ENCODE results near the gene EIF4E2. TPM values are rescaled to one million over a fixed set of nuclear protein-coding genes. Genes with fewer than 3 reads are reported as not detected.
A peak's percentile ranks its signal among the peaks of the same experiment; 100 is the strongest.

Gene EIF4E2
- total and polyA plus RNA-seq, 2 experiments from 2014 or later: 53.2 to 85.5 TPM

DNA sequence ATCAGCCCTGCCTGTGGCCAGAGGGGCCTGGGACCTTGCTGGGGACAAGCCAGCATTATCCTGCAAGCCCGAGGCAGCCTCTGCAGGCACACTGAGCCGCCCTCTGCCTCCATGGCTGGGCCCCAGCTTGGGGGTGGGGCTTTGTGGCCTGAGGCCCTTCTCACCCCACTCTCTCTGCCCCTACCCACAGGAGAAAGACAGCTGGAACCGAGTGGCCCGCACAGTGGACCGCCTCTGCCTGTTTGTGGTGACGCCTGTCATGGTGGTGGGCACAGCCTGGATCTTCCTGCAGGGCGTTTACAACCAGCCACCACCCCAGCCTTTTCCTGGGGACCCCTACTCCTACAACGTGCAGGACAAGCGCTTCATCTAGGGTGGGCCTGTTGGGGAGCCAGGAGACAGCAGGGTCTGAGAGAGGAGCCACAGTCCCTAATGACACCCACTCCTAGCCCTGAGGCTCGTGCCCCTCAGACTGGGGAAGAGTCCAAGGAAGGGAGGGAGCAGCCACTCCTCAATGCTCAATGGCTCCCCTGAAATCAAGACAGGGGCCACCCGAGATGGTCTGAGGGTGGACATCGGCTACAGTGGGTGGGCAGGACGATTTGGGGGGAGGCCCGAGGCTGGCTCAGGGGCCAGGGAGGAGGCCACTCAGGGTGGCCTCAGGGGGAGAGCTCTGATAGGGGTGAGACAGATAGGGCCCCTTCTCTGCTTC is 15.4 kb upstream of the EIF4E2 start:
- no peak for DNase-seq (ENCODE audit: low read depth in 1 of 2, low spot score in 1 of 2)
- Histone ChIP-seq H3K36me3 (no peaks in the 10 kb centered on the region), H3K27ac (no peak overlapping the region), H3K4me1 (ENCODE audit: low read depth) (peaks cover 10% of the 10 kb centered on the region), H3K4me3 (no peak overlapping the region), H3K27me3 (no peaks in the 10 kb centered on the region), H3K9me3 (ENCODE audit: low read depth) (no peaks in the 10 kb centered on the region)
- TF ChIP-seq, protein P1, sequence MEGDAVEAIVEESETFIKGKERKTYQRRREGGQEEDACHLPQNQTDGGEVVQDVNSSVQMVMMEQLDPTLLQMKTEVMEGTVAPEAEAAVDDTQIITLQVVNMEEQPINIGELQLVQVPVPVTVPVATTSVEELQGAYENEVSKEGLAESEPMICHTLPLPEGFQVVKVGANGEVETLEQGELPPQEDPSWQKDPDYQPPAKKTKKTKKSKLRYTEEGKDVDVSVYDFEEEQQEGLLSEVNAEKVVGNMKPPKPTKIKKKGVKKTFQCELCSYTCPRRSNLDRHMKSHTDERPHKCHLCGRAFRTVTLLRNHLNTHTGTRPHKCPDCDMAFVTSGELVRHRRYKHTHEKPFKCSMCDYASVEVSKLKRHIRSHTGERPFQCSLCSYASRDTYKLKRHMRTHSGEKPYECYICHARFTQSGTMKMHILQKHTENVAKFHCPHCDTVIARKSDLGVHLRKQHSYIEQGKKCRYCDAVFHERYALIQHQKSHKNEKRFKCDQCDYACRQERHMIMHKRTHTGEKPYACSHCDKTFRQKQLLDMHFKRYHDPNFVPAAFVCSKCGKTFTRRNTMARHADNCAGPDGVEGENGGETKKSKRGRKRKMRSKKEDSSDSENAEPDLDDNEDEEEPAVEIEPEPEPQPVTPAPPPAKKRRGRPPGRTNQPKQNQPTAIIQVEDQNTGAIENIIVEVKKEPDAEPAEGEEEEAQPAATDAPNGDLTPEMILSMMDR (IDR thresholded peaks at IDR 0.05; ENCODE audit: low read depth, low read length): no peak

DNA sequence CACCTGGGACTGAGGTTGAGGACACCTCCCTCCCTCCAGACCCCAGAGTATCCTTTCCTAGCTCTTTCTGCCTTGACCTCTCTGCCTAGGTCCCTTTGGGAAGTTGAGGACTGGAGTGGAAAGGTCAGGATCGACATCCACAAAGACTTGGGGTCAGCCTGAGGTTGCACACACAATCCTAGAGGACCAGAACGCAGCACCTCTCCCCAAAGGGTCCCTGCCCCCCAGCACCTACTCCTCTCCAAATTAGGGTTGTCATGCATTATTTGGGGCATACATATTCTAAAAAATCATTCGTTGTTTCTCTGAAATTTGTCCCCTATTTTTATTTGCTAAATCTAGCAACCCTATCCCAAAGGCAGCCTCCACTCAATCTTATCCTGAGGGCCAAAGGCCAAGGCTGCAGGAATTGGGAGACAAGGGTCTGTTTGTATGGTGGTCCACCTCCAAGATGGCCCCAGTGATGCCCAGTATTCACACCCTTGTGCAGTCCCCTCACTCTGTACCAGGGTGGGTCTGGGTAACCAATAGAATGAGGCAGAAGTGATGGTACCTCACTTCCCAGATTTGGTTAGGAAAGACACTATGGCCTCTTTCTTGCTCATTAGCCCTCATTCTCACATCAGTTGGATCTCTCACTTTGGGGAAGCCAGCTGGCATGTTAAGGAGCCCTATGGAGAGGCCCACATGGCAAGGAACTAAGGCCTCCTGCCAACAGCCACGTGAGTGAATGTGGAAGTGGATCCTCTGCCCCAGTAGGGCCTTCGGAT is 14.5 kb upstream of the EIF4E2 start:
- H3K27me3 ChIP-seq: no peaks in the 10 kb centered on the region
- H3K27ac ChIP-seq: no peak overlapping the region
- TF ChIP-seq, protein P1 (IDR thresholded peaks at IDR 0.05; ENCODE audit: low read depth, low read length): no peak
- no peak for DNase-seq (ENCODE audit: low read depth in 1 of 2, low spot score in 1 of 2)
- H3K4me1 ChIP-seq (ENCODE audit: low read depth): peaks cover 10% of the 10 kb centered on the region
- H3K36me3 ChIP-seq: no peaks in the 10 kb centered on the region
- H3K4me3 ChIP-seq: no peak overlapping the region
- H3K9me3 ChIP-seq (ENCODE audit: low read depth): no peaks in the 10 kb centered on the region

DNA sequence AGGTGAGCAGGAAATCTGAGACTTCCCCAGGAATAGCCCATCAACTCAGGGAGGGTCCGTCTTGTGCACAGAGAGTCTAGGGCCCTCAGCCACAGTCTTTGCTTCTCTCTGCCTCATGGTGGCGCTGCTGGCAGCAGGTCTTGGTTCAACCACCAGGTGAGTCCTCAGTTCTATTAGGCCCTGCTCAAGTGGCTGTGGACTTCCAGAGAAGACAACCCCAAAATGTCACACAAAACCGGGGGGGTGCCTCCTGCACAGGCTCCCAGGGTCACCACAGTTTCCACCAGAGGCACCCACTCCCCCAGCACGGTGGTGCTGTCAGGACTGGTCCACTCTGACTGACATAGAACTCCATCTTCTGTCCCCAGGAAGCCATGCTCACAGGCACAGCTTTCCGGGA is 13.4 kb upstream of the EIF4E2 start:
- H3K4me1 ChIP-seq (ENCODE audit: low read depth): peaks cover 15% of the 10 kb centered on the region
- H3K27me3 ChIP-seq: no peaks in the 10 kb centered on the region
- no peak overlapping the region for H3K27ac ChIP-seq
- H3K9me3 ChIP-seq (ENCODE audit: low read depth): no peaks in the 10 kb centered on the region
- DNase-seq (ENCODE audit: low read depth in 1 of 2, low spot score in 1 of 2): peak in 1 of 2 donors; percentile 52
- TF ChIP-seq, protein P1 (IDR thresholded peaks at IDR 0.05; ENCODE audit: low read depth, low read length): peak; percentile 31
- no peak overlapping the region for H3K4me3 ChIP-seq
- H3K36me3 ChIP-seq: no peaks in the 10 kb centered on the region

DNA sequence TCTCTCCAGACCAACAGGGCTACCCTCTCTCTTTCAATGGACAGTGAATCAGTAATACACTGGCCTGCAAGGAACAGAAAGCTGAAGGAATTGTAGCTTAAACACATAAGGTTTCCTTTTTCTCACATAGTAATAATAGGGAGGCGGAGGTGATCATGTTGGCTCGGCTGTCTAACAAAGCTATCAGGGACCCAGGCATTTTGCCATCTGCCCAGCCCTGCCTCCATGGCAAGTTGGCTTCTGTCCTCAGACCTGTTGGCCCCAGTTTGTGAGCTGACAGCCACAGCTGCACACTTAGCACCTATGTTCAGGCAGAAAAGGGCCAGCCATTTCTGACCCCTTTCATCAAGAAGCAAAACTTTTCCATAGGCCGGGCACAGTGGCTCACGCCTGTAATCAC is 13.0 kb upstream of the EIF4E2 start:
- H3K27me3 ChIP-seq: no peaks in the 10 kb centered on the region
- no peaks in the 10 kb centered on the region for H3K9me3 ChIP-seq (ENCODE audit: low read depth)
- no peaks in the 10 kb centered on the region for H3K36me3 ChIP-seq
- H3K27ac ChIP-seq: no peak overlapping the region
- TF ChIP-seq, protein P1 (IDR thresholded peaks at IDR 0.05; ENCODE audit: low read depth, low read length): no peak
- no peak for DNase-seq (ENCODE audit: low read depth in 1 of 2, low spot score in 1 of 2)
- H3K4me1 ChIP-seq (ENCODE audit: low read depth): peaks cover 15% of the 10 kb centered on the region
- no peak overlapping the region for H3K4me3 ChIP-seq

DNA sequence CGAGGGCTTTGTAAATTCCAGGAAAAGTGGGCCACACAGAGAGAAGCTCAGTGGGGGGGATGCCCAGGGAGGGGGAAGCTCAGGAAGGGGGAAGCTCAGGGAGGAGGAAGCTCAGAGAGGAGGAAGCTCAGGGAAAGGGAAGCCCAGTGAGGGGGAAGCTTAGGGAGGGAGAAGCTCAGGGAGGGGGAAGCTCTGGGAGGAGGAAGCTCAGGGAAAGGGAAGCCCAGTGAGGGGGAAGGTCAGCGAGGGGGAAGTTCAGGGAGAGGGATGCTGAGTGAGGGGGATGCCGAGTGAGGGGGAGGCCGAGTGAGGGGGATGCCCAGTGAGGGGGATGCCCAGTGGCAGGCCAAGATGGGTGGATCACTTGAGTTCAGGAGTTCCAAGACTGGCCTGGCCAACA is 11.8 kb upstream of the EIF4E2 start:
- no peak for DNase-seq (ENCODE audit: low read depth in 1 of 2, low spot score in 1 of 2)
- H3K27ac ChIP-seq: no peak overlapping the region
- TF ChIP-seq, protein P1 (IDR thresholded peaks at IDR 0.05; ENCODE audit: low read depth, low read length): no peak
- no peaks in the 10 kb centered on the region for H3K27me3 ChIP-seq
- no peaks in the 10 kb centered on the region for H3K9me3 ChIP-seq (ENCODE audit: low read depth)
- peaks cover 15% of the 10 kb centered on the region for H3K4me1 ChIP-seq (ENCODE audit: low read depth)
- no peaks in the 10 kb centered on the region for H3K36me3 ChIP-seq
- H3K4me3 ChIP-seq: no peak overlapping the region

Measured in cardiac muscle cell (in vitro differentiated cells and primary cell).